Retinal pigment epithelial cell (primary cell): ENCODE measurements around the gene TIMM50.

ENCODE experiments used
- DNase-seq: peaks from one replicate; pipeline ENCODE4 v3.0.0-alpha.2; 2010; ENCODE audit warnings: low read depth
- H3K4me3 ChIP-seq: 2 replicates; pipeline ENCODE4 v1.5.1; 2011; ENCODE audit warnings: mild to moderate bottlenecking, low read length, control low read depth, moderate library complexity
- CTCF ChIP-seq: conservative IDR thresholded peaks from 2 replicates; pipeline ENCODE4 v1.5.1; 2011; ENCODE audit warnings: low read depth, low read length, control low read depth, inconsistent platforms

TIMM50 gene

DNA sequence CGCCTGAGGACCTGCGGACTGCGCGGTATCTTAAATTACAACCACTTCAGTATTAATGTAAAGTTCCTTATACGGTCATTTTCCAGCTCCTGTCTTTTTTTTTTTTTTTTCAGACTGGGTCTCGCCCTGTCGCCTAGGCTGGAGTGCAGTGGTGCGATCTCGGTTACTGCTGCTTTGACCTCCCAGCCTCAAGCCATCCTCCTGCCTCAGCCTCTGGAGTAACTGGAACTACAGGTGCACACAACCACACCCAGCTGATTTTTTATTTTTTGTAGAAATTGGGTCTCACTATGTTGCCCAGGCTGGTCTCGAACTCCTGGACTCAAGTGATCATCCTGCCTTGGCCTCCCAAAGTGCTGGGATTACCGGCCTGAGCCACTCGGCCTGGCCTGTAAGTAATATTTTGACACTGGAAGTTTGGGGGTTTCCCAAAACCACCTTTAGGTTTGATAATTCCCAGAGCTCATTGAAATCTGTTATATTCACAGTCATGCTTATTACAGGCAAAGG lies 52.4 kb downstream of the TIMM50 start:
- H3K4me3 ChIP-seq, result no peak overlapping the region

DNA sequence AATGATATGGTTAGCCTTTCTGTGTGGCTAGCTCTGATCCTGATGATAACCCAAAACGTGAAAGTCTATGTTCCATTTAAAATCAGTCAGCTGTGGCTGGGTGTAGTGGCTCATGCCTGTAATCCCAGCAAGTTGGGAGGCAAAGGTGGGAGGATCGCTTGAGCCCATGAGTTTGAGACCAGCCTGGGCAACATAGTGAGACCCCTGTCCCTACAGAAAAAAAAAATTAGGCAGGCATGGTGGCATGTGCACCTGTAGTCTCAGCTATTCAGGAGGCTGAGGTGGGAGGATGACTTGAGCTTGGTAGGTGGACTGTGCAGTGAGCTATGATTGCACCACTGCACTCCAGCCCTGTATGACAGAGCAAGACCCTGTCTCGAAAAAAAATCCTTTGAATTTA lies 53.2 kb downstream of the TIMM50 start:
- no peak overlapping the region for H3K4me3 ChIP-seq
- no peak for TF ChIP-seq CTCF
- no peak for DNase-seq

More for the DNA sequence above, 52.4 kb downstream of the TIMM50 start:
- no peak for DNase-seq
- TF ChIP-seq CTCF, result no peak

DNA sequence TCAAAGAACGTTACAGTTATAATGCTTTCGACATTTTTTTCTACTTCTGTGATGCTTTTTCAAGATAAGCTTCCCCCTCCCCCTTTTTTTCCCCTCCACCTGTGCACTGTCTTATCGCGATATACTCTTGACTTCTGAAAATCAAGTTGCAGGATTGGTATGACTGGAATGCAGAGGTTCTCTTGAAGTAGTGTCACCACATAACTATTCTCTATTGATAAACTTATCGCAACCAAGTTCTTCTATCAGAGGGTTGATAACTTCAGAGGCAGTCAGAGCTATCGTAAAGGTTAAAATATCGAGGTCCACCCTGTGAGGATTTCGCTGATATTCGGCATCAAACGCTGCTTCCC lies 58.5 kb downstream of the TIMM50 start:
- no peak for TF ChIP-seq CTCF
- DNase-seq, result no peak
- peak overlapping the region; percentile 93 for H3K4me3 ChIP-seq

GRCh38 chr19:39539518-39540332 lies 59.1 kb downstream of the TIMM50 start, which contains the start of gene EID2:
Gene EID2 (minus strand): TSS chr19:39540161. CDS start chr19:39540079, 82 bp downstream.
- H3K4me3 ChIP-seq, result peak within 1 kb of the TSS; percentile 93
- TF ChIP-seq CTCF, result peak; percentile 77
- DNase-seq, result peak; percentile 71

GRCh38 chr19:39540333-39540673 lies 59.7 kb downstream of the TIMM50 start:
- TF ChIP-seq CTCF, result no peak
- no peak overlapping the region for H3K4me3 ChIP-seq
- DNase-seq, result no peak
